Hippocampal formation (tissue), 2 donors: ENCODE data around the gene HECTD4.
A peak's percentile ranks its signal among the peaks of the same experiment; 100 is the strongest.

Experiments used
- DNase-seq, 2 donors: peaks; one replicate each; lab custom pipeline; 2025; lab: John Stamatoyannopoulos, UW

HECTD4 gene

GRCh38 chr12:112207397-112207924 is 174.8 kb downstream of the HECTD4 start:
- no peak for DNase-seq

GRCh38 chr12:112206944-112207343 is 175.3 kb downstream of the HECTD4 start:
- no peak for DNase-seq

- DNase-seq = no peak
Measured at GRCh38 chr12:112199136-112199535, 183.1 kb downstream of the HECTD4 start.

DNA sequence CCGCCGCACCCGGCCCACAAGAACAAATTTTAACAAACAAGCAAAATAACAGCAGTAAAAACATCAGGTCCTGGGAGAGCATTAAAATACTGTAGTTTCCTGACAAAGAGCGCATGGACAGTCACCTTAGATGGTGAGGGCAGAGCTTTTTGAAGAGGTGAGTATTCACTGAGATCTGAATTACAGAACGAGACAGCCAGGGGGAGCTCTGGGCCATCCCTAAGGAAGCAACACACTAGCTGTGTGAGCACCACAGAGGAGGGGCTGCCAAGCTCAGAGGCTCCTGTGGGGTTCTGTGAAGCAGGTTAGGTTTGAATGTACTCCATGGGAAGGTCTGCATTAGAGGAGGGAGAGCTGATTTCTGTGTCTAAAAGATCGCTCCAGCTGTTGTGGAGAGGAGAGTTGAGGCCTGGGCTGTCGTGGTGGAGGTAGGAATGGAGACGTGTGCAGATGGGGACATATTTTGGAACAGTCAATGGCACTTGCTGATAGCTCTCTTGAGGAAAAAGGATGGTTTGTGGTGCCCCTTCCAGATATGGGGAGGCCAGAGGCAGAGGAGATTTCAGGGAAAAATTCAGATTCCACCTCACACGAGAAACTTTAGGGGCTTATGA is 184.0 kb downstream of the HECTD4 start:
- DNase-seq = peak; percentile 29 to 40

DNA sequence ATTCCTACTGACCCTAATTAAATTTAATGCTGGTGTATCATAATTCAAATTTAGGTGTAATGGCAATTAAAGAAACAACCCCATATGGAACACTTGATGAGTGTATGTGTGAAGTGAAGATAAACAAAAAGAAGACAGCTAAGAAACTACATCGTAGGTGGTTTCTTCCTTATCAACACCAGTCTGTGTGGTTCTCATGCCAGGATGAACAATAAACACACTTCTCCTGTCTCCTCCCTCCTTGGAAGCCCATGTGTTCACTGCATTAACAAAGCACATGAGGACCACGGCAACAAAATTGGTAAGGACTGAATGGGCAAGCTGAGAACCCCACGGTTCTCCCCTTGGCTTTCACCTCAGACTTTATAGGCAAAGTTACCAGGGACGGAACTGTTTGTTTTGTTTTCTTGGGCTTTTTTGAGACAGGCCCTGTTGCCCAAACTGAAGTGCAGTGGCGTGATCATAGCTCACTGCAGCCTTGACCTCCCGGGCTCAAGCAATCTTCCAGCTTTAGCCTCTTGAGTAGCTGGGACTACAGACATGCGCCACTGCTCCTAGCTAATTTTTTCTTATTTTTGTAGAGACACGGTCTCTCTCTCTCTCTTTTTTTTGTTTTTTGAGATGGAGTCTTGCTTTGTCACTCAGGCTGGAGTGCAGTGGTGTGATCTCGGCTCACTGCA is 185.9 kb downstream of the HECTD4 start:
- DNase-seq = no peak

- no peak for DNase-seq
Measured at GRCh38 chr12:112194601-112195247, 187.5 kb downstream of the HECTD4 start.

DNA sequence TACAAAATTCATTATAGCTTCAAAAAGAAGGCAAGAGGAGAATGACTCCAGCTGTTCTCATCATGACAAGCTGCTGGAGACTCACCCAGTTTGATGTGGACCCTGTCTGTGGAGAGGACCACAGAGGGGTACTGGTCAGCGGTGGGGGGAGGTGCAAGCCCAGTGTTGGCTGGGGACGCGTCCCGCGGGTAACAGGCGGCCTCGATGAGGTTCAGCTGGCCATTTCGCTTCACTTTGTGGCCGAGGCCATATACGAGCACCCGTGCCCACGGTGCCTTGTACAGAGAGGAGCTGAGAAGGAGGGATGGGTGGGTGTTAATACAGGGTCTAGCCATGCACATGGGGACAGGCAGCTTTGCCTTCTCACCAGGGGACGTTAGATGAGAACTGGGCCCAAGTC is 189.8 kb downstream of the HECTD4 start:
- DNase-seq = no peak

- no peak for DNase-seq
Measured at GRCh38 chr12:112191840-112192321, 190.3 kb downstream of the HECTD4 start.

DNA sequence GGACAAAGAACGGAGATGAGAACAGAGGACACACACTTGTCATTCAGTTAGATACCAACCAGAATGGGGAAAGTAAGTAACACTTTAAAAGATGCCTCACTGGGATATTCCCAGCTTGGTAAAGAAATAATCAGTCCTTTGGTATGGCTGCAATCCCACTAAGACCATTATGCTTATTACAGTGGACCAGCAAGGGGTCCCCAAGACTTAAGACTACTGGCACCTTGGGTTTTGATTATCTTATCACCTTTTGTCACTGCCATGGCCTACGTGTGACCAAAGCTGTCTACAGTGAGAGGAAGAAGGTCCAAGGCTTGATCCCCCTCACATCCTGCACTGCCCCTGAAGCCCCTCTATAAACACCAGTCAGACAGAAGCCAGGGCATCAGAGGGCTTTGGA is 191.0 kb downstream of the HECTD4 start:
- DNase-seq = no peak

DNA sequence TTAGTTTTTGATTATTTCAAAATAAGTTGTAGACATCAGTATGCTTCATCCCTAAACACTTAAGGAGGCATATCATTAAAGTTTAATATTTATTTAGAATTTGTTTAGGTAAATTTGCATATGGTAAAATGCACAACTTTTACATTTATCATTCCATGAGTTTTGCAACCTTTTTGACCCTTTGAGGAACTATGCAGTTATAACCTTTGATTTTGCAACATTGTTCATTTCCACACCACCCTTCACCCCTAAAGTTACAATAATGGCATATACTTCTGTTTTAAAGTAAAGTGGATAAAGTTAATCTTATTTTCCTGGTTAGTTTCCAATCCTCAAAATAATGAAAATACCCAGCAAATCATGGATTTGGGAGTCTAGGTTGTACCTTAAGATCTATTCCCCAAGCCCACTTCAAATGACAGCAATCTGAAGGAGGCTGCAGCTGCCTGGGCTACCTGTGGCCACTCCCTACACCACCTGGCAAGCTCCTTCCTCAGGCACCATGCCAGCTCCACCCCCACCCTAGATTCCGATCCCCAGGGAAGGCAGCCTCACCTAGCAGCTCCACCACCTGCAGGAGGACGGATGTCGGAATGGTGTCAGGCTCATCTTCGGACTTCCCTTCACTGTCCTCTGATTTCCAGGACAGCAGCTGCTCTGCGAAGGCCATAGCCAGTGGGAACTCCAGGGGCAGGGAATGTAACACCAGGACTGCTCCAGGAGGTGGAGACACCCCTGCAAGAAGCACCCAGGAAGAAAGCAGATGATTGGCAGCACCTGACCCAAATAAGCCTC is 191.8 kb downstream of the HECTD4 start:
- no peak for DNase-seq

- no peak for DNase-seq
Measured at GRCh38 chr12:112188130-112188830, 194.0 kb downstream of the HECTD4 start.

DNA sequence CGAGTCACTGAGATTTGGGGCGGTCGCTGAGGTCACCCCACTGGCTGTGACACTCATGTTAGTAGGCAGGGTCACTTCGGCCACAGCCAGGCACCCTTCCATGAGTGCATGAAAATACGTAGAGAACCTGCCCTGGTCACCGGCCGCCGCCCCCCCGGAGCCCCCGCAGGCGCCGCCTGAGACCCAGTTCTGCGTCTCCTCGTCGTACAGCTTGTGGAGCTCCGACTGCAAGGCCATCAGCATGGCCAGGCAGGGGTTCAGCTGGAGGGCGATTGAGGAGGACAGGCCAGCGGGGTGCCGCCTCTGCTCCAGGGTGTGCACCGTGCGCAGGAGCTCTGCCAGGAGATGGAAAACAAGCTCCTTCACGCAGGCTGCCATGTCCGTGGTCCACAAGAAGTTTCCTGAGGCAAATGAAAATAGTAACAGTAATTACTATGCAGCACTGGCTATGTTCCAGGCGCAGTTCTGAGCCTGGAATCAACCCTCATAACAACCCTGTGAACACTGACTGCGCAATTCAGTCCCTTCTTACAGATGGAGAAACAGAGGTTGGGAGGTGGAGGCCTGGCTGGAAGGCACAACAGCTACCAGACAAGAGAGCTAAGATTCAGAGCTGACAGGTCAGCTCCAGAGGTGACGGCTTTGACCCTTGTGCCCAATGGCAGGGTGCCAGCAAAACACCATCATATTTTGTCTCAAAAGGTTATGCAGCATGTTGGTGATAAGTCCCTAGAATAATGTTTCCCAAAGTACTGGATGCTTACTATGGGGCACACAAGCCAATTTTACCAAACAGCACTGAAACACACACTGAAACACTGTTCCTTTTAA is 196.9 kb downstream of the HECTD4 start:
- peak in 1 of 2 donors; percentile 9 for DNase-seq

DNA sequence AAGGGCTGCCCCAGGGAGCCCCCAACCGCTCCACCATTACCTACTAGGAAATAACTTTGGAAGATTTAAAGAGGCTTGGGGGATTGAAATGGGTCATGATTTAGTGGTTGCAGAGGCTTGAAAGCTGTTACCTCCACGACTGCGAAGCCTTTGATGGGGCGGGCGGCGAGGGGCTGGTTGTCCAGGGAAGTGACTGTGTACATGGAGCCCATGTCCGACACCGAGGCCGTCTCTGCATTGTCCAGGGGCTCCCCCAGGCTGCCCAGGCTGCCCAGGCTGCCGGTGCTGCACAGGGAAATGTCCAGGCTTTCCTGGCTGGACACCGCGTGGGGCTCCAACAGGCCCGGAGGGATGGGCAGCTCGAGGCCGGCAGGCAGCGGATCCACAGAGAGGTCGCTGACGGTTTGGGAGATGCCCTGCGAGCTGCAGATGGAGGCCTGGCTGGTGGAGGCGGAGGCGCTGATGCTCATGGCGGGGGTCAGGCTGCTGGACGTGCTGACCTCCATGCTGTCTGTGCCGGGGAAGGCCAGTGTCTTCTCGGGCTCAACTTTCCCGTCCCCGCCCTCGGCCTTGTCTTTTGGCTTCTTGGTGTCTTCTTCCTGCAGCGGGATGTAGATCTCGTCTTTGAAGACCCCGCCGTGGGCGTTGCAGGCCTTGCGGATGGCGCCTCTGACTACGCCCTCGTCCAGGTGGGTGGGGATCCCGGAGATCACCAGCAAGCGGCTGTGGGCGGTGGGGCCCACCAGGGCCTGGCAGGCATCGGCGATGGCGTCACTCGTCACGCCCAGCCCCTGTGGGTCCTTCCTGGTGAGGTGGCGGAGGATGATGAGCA is 198.0 kb downstream of the HECTD4 start:
- DNase-seq = no peak

DNA sequence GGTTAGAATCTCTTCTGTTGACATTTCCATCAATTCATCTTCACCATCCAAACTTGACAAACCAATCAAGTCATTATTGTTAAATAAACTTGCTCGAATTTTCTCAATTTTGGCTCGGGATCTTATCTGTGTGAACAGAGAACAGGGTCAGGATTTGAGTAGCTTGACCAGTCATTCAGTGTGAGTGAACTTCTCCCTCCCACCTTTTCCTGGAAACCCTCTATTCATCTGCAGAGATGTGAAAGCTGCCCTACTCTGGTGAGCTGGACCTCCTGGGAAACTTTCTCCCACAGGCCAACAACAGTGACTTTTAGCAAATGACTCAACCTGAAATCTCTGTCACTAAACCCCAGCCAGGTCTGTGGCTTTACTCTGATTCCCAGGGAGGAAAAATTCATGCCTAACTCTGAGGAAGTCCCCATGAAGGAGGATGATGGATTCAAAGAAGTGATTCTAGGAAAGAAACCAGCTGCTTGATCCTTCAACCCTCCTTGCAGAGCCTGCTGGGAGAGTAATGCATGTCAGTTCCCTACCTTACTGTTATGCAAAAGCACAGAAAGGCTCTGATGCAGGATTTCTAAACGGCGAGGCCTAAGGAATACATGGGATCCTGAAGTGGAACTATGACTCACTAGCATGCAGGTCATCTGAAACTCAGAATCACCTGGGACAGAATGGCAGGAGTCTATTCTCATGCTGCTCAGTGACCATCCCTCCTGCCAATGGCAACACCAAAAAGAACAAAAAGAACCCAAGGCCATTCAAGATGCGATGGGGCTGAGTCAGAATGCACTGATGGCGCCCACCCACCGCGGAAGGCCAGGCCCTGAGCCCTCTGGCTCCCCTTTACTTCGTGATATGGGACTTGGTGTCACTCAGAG is 198.8 kb downstream of the HECTD4 start:
- peak in 1 of 2 donors; percentile 69 for DNase-seq

- DNase-seq = peak; percentile 95 to 98
Measured at GRCh38 chr12:112182499-112182898, 199.7 kb downstream of the HECTD4 start.

- DNase-seq = no peak
Measured at GRCh38 chr12:112180422-112180821, 201.8 kb downstream of the HECTD4 start.

- DNase-seq = no peak
Measured at GRCh38 chr12:112179916-112180315, 202.3 kb downstream of the HECTD4 start.

GRCh38 chr12:112179341-112179740 is 202.9 kb downstream of the HECTD4 start:
- DNase-seq = no peak

DNA sequence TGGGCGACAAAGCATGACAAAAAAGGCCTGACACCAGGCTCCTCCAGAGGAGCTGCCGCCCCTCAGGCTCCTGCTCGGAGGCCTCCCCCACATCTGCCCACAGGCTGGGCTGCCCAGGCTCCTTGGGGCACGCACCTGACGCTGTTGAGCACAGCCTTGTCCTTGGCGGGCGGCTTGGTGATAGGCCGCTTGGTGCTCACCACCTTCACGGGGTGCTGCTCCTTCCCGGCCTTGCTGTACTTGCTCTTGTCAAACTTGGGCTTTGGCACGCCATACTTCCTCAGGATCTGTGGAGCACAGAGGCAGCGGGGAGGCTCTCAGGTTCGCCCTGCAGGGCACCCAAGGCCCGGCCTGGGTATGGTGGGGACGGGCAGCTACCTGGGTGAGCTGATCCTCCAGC is 203.4 kb downstream of the HECTD4 start:
- no peak for DNase-seq
